ENCODE data around the gene PPP1R9A.

PPP1R9A gene

DNA sequence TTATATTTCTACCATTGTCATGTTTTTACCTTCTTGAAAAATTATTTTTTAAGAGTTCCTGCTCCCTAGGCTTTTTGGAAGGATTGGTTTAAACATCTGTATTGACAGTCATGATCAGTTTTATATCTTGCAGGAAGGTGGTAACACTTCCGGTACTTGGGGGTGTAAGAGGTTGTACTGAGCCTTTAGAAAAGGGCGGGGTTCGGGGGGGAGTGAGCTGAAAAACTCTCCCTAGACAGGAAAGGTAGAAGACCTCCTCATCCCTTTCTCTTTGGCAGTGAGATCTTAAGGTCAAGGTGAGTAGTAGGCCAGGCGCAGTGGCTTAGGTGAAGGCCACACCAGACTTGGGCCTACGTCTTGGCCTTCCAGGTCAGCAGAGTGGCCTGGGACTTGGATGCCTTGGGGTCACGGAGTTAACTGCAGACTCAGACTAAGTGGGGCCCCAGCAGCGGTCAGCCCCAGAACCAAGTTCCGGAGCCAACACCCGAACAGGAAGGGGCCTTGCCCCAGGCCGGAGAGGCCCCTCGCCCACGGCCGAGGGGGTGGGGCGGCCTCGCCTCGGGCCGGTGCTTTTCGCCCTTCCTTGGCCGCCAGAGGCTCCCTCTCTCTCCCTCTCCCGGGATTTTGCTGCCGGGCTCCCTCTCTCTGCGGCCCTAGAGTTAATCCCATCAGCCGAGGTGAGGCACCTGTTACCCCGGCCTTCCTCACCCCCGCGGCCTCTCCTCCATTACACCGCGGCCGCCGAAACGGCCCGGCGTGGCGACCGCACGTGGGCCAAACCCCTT is at the start of gene PPP1R9A:
PPP1R9A (plus strand) TSS at position 569 of the 785 bp plus-strand sequence. CDS start 2,520 bp downstream, outside the sequence.
- Histone ChIP-seq H3K27me3 (ENCODE audit: insufficient read depth, poor library complexity, severe bottlenecking) (peaks cover 76% of the 10 kb centered on the region), H3K4me1 (ENCODE audit: insufficient read depth, poor library complexity, severe bottlenecking) (peaks cover 4% of the 10 kb centered on the region), H3K9me3 (ENCODE audit: severe bottlenecking) (no peaks in the 10 kb centered on the region), H3K4me3 (ENCODE audit: severe bottlenecking) (peak within 1 kb of the TSS; percentile 30), H3K27ac (ENCODE audit: poor library complexity, severe bottlenecking) (no peak within 1 kb of the TSS), H3K36me3 (ENCODE audit: low read depth) (no peaks in the 10 kb centered on the region)
- ATAC-seq (ENCODE audit: low read depth): peak; percentile 32; the same call in 2 of the 3 replicates
- no peak for DNase-seq (ENCODE audit: low spot score)
- TF ChIP-seq, protein P1, sequence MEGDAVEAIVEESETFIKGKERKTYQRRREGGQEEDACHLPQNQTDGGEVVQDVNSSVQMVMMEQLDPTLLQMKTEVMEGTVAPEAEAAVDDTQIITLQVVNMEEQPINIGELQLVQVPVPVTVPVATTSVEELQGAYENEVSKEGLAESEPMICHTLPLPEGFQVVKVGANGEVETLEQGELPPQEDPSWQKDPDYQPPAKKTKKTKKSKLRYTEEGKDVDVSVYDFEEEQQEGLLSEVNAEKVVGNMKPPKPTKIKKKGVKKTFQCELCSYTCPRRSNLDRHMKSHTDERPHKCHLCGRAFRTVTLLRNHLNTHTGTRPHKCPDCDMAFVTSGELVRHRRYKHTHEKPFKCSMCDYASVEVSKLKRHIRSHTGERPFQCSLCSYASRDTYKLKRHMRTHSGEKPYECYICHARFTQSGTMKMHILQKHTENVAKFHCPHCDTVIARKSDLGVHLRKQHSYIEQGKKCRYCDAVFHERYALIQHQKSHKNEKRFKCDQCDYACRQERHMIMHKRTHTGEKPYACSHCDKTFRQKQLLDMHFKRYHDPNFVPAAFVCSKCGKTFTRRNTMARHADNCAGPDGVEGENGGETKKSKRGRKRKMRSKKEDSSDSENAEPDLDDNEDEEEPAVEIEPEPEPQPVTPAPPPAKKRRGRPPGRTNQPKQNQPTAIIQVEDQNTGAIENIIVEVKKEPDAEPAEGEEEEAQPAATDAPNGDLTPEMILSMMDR (IDR thresholded peaks at IDR 0.05; ENCODE audit: poor library complexity, severe bottlenecking): no peak

DNA sequence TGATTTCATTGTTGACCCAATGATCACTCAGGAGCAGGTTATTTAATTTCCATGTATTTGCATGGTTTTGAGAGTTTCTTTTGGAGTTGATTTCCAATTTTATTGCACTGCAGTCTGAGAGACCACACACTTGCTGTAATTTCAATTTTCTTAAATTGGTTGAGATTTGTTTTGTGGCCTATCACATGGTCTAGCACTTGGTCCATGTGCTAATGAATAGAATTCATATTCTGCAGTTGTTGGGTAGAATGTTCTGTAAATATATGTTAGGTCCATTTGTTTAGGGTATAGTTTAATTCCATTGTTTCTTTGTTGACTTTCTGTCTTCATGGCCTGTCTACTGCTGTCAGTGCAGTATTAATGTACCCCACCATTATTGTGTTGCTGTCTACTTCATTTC is 36.3 kb upstream of the PPP1R9A start:
- no peaks in the 10 kb centered on the region for H3K36me3 ChIP-seq (ENCODE audit: low read depth)
- no peak overlapping the region for H3K4me3 ChIP-seq (ENCODE audit: severe bottlenecking)
- no peak overlapping the region for H3K27ac ChIP-seq (ENCODE audit: poor library complexity, severe bottlenecking)
- no peaks in the 10 kb centered on the region for H3K27me3 ChIP-seq (ENCODE audit: insufficient read depth, poor library complexity, severe bottlenecking)
- DNase-seq (ENCODE audit: low spot score) (no peak), ATAC-seq (ENCODE audit: low read depth) (no peak)
- no peaks in the 10 kb centered on the region for H3K9me3 ChIP-seq (ENCODE audit: severe bottlenecking)
- TF ChIP-seq, protein P1 (IDR thresholded peaks at IDR 0.05; ENCODE audit: poor library complexity, severe bottlenecking): no peak
- no peaks in the 10 kb centered on the region for H3K4me1 ChIP-seq (ENCODE audit: insufficient read depth, poor library complexity, severe bottlenecking)

DNA sequence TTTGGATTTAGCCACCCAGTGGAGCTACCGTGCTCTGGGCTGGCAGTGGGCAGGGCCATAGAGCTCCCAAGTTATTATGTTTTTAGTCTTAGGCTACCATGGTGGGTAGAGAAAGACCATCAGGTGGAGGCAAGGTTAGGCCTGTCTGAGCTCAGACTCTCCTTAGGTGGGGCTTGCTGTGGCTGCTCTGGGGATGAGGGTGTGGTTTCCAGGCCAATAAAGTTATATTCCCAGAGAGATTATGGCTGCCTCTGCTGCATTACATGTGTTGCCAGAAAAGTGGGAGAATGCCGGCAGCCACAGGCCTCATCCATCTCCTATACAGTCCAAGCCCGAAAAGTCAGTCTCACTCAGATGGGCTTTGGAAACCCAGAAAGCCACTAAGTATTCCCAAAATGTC is 34.2 kb upstream of the PPP1R9A start:
- DNase-seq (ENCODE audit: low spot score) (no peak), ATAC-seq (ENCODE audit: low read depth) (no peak)
- TF ChIP-seq, protein P1 (IDR thresholded peaks at IDR 0.05; ENCODE audit: poor library complexity, severe bottlenecking): no peak
- Histone ChIP-seq H3K27ac (ENCODE audit: poor library complexity, severe bottlenecking) (no peak overlapping the region), H3K36me3 (ENCODE audit: low read depth) (no peaks in the 10 kb centered on the region), H3K4me1 (ENCODE audit: insufficient read depth, poor library complexity, severe bottlenecking) (no peaks in the 10 kb centered on the region), H3K4me3 (ENCODE audit: severe bottlenecking) (no peak overlapping the region), H3K27me3 (ENCODE audit: insufficient read depth, poor library complexity, severe bottlenecking) (no peaks in the 10 kb centered on the region), H3K9me3 (ENCODE audit: severe bottlenecking) (peaks cover 9% of the 10 kb centered on the region)

DNA sequence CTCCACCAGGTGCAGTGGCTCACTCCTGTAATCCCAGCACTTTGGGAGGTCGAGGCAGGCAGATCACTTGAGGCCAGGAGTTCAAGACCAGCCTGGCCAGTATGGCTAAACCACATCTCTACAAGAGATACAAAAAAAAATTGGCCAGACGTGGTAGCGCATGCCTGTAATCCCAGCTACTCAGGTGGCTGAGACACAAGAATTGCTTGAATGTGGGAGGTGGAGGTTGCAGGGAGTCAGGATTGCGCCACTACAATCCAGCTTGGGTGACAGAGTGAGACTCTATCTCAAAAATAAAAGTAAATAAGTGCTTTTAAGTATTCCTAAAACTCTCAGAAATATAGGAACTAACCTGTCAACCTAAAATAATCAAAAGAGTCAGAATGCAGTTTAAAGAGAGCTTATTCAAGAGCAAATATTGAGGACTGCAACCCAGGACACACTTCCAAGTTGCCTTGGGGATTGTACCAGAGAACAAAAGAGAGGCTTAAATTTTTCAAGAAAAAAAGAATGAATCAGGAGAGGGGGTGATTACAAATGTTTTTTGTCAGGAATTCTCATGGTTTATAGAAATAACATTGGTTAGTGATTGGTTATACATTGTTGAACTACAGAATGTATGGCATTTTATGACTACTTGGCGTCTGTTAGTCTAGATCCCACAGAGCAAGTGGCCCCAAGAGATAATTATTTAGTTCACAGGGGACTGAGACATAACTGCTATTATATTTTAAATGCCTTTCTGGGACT is 33.2 kb upstream of the PPP1R9A start:
- H3K9me3 ChIP-seq (ENCODE audit: severe bottlenecking): peaks cover 9% of the 10 kb centered on the region
- no peak for ATAC-seq (ENCODE audit: low read depth)
- H3K27ac ChIP-seq (ENCODE audit: poor library complexity, severe bottlenecking): no peak overlapping the region

More for the DNA sequence above, 33.2 kb upstream of the PPP1R9A start:
- Histone ChIP-seq H3K36me3 (ENCODE audit: low read depth) (no peaks in the 10 kb centered on the region), H3K27me3 (ENCODE audit: insufficient read depth, poor library complexity, severe bottlenecking) (no peaks in the 10 kb centered on the region), H3K4me1 (ENCODE audit: insufficient read depth, poor library complexity, severe bottlenecking) (no peaks in the 10 kb centered on the region), H3K4me3 (ENCODE audit: severe bottlenecking) (no peak overlapping the region)
- TF ChIP-seq, protein P1 (IDR thresholded peaks at IDR 0.05; ENCODE audit: poor library complexity, severe bottlenecking): no peak
- DNase-seq (ENCODE audit: low spot score): no peak

All from RWPE2 (cell line).